Subcutaneous adipose tissue (tissue), 4 donors: ENCODE results near the gene HIBCH. TPM values are rescaled to one million over a fixed set of nuclear protein-coding genes. Genes with fewer than 3 reads are reported as not detected.

Experiments used
- CTCF ChIP-seq: fragments of 450-650 bp; IDR thresholded peaks from one replicate; pipeline ENCODE4 v1.5.1; 2016; ENCODE audit warnings: low read depth, mild to moderate bottlenecking, control low read depth, antibody characterized with exemption, moderate library complexity
- total RNA-seq, 4 donors: library from RNA; depleted of rRNA; stranded (reverse); fragments of >200 nt; gene quantifications; one replicate each; pipeline ENCODE4 v1.1.0, GENCODE V29; 2016

HIBCH gene
- total RNA-seq, 4 donors from 2014 or later, result 24.3 to 31.0 (median 26.5) TPM

- TF ChIP-seq CTCF, result no peak
Observed at GRCh38 chr2:190178066-190178722, 141.4 kb downstream of the HIBCH start.

GRCh38 chr2:190177249-190178040, 142.2 kb downstream of the HIBCH start:
- no peak for TF ChIP-seq CTCF

GRCh38 chr2:190173392-190173791, 146.2 kb downstream of the HIBCH start:
- no peak for TF ChIP-seq CTCF

- no peak for TF ChIP-seq CTCF
Observed at GRCh38 chr2:190170673-190171072, 149.0 kb downstream of the HIBCH start.

- TF ChIP-seq CTCF, result no peak
Observed at GRCh38 chr2:190169221-190170072, 150.2 kb downstream of the HIBCH start.

- TF ChIP-seq CTCF, result no peak
Observed at GRCh38 chr2:190167702-190168101, 151.9 kb downstream of the HIBCH start.

- TF ChIP-seq CTCF, result no peak
Observed at GRCh38 chr2:190165491-190165890, 154.1 kb downstream of the HIBCH start.
